Uterus (tissue), 4 donors: ENCODE results near the gene TMEM186. TPM values are rescaled to one million over a fixed set of nuclear protein-coding genes. Genes with fewer than 3 reads are reported as not detected.

Experiments used
- DNase-seq, 2 donors: peaks; one replicate each; pipeline ENCODE4 v3.0.0-alpha.2; 2019 to 2020
- H3K27ac ChIP-seq, 2 donors: fragments of 200-600 bp; sonication (generic); 1 replicate in 1 of 2; 2 replicates in 1 of 2; pipeline ENCODE4 v1.5.1; 2016 to 2018
- H3K27me3 ChIP-seq, 2 donors: fragments of 200-600 bp; sonication (generic); one replicate each; pipeline ENCODE4 v1.5.1; 2018 to 2019; ENCODE audit warnings: control low read depth in 1 of 2
- H3K36me3 ChIP-seq, 2 donors: fragments of 200-600 bp; sonication (generic); one replicate each; pipeline ENCODE4 v1.5.1; 2019; ENCODE audit warnings: control low read depth in 1 of 2
- H3K4me1 ChIP-seq, 2 donors: fragments of 200-600 bp; sonication (generic); one replicate each; pipeline ENCODE4 v1.5.1; 2018 to 2019; ENCODE audit warnings: control low read depth in 1 of 2
- H3K4me3 ChIP-seq, 2 donors: fragments of 200-600 bp; sonication (generic); 1 replicate in 1 of 2; 2 replicates in 1 of 2; pipeline ENCODE4 v1.5.1; 2018 to 2019; ENCODE audit warnings: mild to moderate bottlenecking in 1 of 2
- H3K9me3 ChIP-seq, 2 donors: fragments of 200-600 bp; sonication (generic); one replicate each; pipeline ENCODE4 v1.5.1; 2019; ENCODE audit warnings: control low read depth in 1 of 2
- POLR2A ChIP-seq, 2 donors: fragments of 450-650 bp; IDR thresholded peaks; one replicate each; pipeline ENCODE4 v1.6.1; 2016; ENCODE audit warnings: antibody characterized with exemption in 2 of 2, mild to moderate bottlenecking in 1 of 2, moderate library complexity in 1 of 2
- intact Hi-C: fragments of 100-400 bp; cut with DNase I; formaldehyde crosslinking; loops from one replicate; pipeline ENCODE4 v1.15.1; 2023; ENCODE audit warnings: low total_unique reads
- total RNA-seq, 4 donors: library from RNA; depleted of rRNA in 3 of 4; stranded (reverse); fragments of >200 nt in 3 of 4; gene quantifications; one replicate each; pipeline versions ENCODE4 v1.1.0 to v1.2.4, GENCODE V29; 2014 to 2023
- TF ChIP-seq, protein P1 (sequence below), 4 experiments: fragments of 200-600 bp in 2 of 4; fragments of 450-650 bp in 2 of 4; sonication (generic) in 2 of 4; IDR thresholded peaks; one replicate each; pipeline ENCODE4 v1.5.1; 2016 to 2019; ENCODE audit warnings: antibody characterized with exemption in 4 of 4, mild to moderate bottlenecking in 2 of 4, moderate library complexity in 1 of 4
- donor health status: DM: yes; HTN: yes; CAD: no.

The TMEM186 gene
- total RNA-seq, 4 donors from 2014 or later: 6.1 to 9.1 (median 8.3) TPM

DNA sequence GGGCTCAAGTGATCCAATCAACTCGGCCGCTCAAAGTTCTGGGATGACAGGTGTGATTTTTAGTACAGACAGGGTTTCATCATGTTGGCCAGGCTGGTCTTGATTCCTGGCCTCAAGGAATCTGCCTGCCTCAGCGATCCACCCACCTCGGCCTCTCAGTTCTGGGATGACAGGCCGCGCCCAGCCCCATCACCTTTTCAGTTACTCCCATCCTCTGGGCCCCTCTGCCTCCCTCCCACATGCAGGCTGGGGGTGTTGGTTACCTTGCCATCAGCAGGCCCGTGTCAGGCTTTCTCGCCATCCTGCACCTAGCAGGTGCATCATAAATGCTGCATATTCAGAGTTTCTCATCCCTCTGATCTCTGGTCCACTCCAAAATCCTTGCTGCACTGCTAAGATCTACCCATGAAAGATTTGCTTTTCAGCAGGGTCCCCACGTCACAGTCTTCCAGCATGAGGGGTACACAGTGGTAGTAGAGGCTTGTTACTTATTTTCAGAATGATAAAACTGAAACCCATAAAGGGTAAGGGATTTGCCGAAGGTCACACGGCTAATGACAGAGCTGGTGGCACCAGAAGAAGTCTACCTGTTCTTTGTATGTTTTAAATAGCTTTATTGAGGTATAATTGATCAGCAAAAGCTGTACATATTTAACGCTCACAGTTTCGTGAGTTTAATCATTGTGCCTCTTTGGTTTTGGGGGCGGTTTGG lies 16.8 kb upstream of the TMEM186 start:
- Histone ChIP-seq H3K9me3 (no peaks in the 10 kb centered on the region), H3K4me1 (no peaks in the 10 kb centered on the region), H3K27me3 (no peaks in the 10 kb centered on the region), H3K27ac (no peak overlapping the region), H3K36me3 (no peaks in the 10 kb centered on the region), H3K4me3 (no peak overlapping the region)
- TF ChIP-seq, protein P1, sequence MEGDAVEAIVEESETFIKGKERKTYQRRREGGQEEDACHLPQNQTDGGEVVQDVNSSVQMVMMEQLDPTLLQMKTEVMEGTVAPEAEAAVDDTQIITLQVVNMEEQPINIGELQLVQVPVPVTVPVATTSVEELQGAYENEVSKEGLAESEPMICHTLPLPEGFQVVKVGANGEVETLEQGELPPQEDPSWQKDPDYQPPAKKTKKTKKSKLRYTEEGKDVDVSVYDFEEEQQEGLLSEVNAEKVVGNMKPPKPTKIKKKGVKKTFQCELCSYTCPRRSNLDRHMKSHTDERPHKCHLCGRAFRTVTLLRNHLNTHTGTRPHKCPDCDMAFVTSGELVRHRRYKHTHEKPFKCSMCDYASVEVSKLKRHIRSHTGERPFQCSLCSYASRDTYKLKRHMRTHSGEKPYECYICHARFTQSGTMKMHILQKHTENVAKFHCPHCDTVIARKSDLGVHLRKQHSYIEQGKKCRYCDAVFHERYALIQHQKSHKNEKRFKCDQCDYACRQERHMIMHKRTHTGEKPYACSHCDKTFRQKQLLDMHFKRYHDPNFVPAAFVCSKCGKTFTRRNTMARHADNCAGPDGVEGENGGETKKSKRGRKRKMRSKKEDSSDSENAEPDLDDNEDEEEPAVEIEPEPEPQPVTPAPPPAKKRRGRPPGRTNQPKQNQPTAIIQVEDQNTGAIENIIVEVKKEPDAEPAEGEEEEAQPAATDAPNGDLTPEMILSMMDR (IDR thresholded peaks at IDR 0.05): no peak
- TF ChIP-seq POLR2A (IDR thresholded peaks at IDR 0.05): no peak
- intact Hi-C loops: no loop called here
- DNase-seq: no peak

DNA sequence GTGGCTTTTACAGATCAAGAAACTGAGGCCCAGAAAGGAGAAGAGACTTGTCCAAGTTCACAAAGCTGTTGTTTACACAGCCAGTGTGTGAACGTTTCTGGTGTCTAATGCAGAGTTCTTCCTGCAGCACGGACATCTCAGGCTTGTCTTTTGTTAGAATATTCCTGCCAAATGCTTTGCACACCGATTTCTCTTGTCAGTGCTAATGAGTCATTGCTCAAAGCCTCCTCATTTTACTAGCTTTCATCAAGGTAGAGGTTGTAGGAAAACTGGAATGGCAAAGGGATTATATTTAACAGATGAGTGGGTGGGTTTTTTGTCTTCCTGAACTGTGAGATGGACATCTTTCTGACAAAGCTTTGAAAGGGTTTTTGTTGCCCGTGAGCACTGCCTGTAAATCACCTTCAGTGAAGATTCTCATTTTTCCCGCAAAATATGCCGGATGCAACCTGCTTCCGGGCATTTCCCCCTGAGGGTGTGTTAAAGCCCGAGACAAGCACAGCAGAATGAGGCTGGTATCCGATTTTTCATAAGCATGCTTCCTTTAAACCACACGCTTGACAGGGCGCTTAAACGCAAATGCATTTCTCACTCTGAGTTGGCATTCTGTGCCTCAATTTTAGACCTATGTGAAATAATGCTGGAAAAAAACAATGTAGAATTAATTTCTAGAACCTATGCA lies 14.9 kb upstream of the TMEM186 start:
- H3K9me3 ChIP-seq: no peaks in the 10 kb centered on the region
- no peaks in the 10 kb centered on the region for H3K36me3 ChIP-seq
- no peak overlapping the region for H3K4me3 ChIP-seq
- no peak for TF ChIP-seq POLR2A (IDR thresholded peaks at IDR 0.05)
- TF ChIP-seq, protein P1 (IDR thresholded peaks at IDR 0.05): no peak
- H3K27ac ChIP-seq: no peak overlapping the region
- no peak for DNase-seq
- H3K27me3 ChIP-seq: no peaks in the 10 kb centered on the region
- intact Hi-C loops: no loop called here
- H3K4me1 ChIP-seq: no peaks in the 10 kb centered on the region

DNA sequence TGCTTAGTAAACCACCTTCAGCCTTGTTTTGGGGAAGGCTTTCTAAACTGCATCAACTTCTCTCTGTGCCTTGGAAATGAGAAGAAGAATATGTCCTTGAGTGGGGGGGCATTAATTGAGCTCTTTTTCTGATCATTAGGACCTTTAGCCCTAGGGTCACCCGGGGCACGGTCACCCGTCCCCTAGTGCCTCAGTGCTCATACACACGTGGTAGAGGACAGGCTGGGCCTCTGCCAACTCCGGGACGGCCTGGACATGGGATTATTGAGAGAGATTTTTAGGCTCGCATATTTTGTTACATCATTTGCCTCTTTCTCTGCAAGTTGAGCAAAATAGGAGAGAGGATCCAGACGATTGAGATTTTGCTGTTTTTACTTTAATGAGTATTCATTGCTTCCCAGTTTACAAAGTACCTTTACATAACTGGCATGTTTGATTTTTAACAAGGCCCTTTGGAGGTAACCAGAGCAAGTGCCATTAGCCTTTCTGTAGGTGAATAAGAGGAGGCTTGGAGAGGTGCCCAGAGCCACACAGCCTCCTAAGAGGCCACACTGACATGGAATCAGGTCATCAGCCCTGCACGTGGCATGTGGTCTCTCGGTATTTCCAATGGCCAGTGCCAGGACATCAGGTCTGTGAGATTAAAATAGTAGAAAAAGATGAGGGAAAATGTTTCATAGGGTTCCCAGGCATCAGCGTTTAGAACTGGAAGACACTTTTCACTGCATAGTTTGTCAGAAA lies 11.3 kb upstream of the TMEM186 start:
- intact Hi-C loops: no loop called here
- no peak for TF ChIP-seq POLR2A (IDR thresholded peaks at IDR 0.05)
- TF ChIP-seq, protein P1 (IDR thresholded peaks at IDR 0.05): no peak
- no peak overlapping the region for H3K27ac ChIP-seq
- DNase-seq: no peak
- H3K4me1 ChIP-seq: no peaks in the 10 kb centered on the region
- H3K9me3 ChIP-seq: no peaks in the 10 kb centered on the region
- H3K36me3 ChIP-seq: no peaks in the 10 kb centered on the region
- no peak overlapping the region for H3K4me3 ChIP-seq
- H3K27me3 ChIP-seq: no peaks in the 10 kb centered on the region

DNA sequence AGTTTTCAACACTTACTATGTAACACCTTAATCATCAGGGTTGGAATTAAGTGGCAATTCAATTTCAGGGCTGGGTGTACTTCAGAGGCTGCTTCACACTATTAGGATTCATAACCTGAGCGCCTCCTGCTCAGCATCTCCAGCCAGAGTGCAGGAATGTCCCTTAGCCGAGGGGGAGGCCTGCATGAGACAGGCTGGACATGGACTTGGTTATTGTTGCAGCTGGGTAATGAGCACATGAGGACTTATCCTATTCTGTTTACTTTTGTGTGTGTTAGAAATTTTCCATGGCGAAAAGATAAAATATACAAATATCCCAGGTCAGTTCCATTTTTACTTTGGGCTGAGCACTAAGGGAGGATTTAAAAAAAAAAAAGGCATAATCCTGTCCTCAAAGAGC lies 10.6 kb upstream of the TMEM186 start:
- Histone ChIP-seq H3K4me3 (no peak overlapping the region), H3K4me1 (no peaks in the 10 kb centered on the region), H3K9me3 (no peaks in the 10 kb centered on the region), H3K27ac (no peak overlapping the region), H3K27me3 (no peaks in the 10 kb centered on the region), H3K36me3 (no peaks in the 10 kb centered on the region)
- intact Hi-C loops: no loop called here
- no peak for DNase-seq
- TF ChIP-seq, protein P1 (IDR thresholded peaks at IDR 0.05): no peak
- no peak for TF ChIP-seq POLR2A (IDR thresholded peaks at IDR 0.05)

DNA sequence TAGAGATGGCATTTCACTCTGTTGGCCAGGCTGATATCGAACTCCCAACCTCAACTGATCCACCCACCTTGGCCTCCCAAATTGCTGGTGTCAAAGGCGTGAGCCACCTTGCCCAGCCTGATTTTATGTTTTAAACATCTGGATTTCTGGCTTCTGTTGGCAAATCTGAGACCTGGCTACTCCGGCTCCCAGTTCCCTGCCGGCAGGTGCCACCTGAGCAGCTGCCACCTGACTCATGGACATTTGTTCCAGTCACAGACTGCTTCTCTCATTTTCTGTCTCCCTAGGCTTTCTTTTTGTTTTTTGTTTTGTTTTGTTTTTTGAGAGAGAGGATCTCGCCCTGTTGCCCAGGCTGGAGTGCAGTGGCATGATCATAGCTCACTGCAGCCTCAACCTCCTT lies 9.8 kb upstream of the TMEM186 start:
- DNase-seq: no peak
- TF ChIP-seq, protein P1 (IDR thresholded peaks at IDR 0.05): no peak
- no peak for TF ChIP-seq POLR2A (IDR thresholded peaks at IDR 0.05)
- H3K9me3 ChIP-seq: no peaks in the 10 kb centered on the region

More for the DNA sequence above, 9.8 kb upstream of the TMEM186 start:
- Histone ChIP-seq H3K27ac (no peak overlapping the region), H3K27me3 (no peaks in the 10 kb centered on the region), H3K4me3 (no peak overlapping the region), H3K4me1 (no peaks in the 10 kb centered on the region), H3K36me3 (no peaks in the 10 kb centered on the region)
- intact Hi-C loops: no loop called here
